ENCODE results near the gene TLDC2. TPM values are rescaled to one million over a fixed set of nuclear protein-coding genes. Genes with fewer than 3 reads are reported as not detected.

The TLDC2 gene
- total RNA-seq, 2 donors from 2014 or later: 0.18 to 0.24 TPM

- H3K9me3 ChIP-seq (ENCODE audit: control insufficient read depth, low read length): no peaks in the 10 kb centered on the region
- no peak for DNase-seq
- H3K27me3 Mint-ChIP-seq (ENCODE audit: insufficient read depth): no peaks in the 10 kb centered on the region
- WGBS, 2 experiments (ENCODE audit: insufficient coverage in 1 of 2, insufficient read length in 1 of 2): 87 to 91% methylated on average over 3 to 4 of the region's 4 CpGs
- TF ChIP-seq CTCF (conservative IDR thresholded peaks at IDR 0.05): no peak
- H3K4me1 ChIP-seq (ENCODE audit: control insufficient read depth, insufficient read depth, low read length): no peaks in the 10 kb centered on the region
- H3K27me3 ChIP-seq (ENCODE audit: control insufficient read depth, insufficient read depth, low read length, poor library complexity, severe bottlenecking): no peaks in the 10 kb centered on the region
- no peaks in the 10 kb centered on the region for H3K36me3 Mint-ChIP-seq (ENCODE audit: low read depth)
- H3K4me3 Mint-ChIP-seq: no peak overlapping the region
- peaks cover 6% of the 10 kb centered on the region for H3K4me1 Mint-ChIP-seq
- H3K27ac ChIP-seq (ENCODE audit: low read depth, low read length): no peak overlapping the region
- H3K27ac Mint-ChIP-seq: no peak overlapping the region
- no peak overlapping the region for H3K4me3 ChIP-seq (ENCODE audit: low read length)
- H3K9me3 Mint-ChIP-seq: no peaks in the 10 kb centered on the region
- H3K36me3 ChIP-seq (ENCODE audit: control insufficient read depth, insufficient read depth, low read length): no peaks in the 10 kb centered on the region
- H3K9ac ChIP-seq (ENCODE audit: extremely low read depth, low read length, poor library complexity, severe bottlenecking): no peak overlapping the region
Observed at GRCh38 chr20:36881888-36882287, 6.0 kb downstream of the TLDC2 start.

- no peaks in the 10 kb centered on the region for H3K27me3 ChIP-seq (ENCODE audit: control insufficient read depth, insufficient read depth, low read length, poor library complexity, severe bottlenecking)
- H3K27ac Mint-ChIP-seq: no peak overlapping the region
- no peak for DNase-seq
- no peaks in the 10 kb centered on the region for H3K36me3 Mint-ChIP-seq (ENCODE audit: low read depth)
- no peaks in the 10 kb centered on the region for H3K4me1 ChIP-seq (ENCODE audit: control insufficient read depth, insufficient read depth, low read length)
- H3K9me3 ChIP-seq (ENCODE audit: control insufficient read depth, low read length): no peaks in the 10 kb centered on the region
- H3K4me3 ChIP-seq (ENCODE audit: low read length): no peak overlapping the region
- H3K9ac ChIP-seq (ENCODE audit: extremely low read depth, low read length, poor library complexity, severe bottlenecking): no peak overlapping the region
- no peak overlapping the region for H3K4me3 Mint-ChIP-seq
- no peak for TF ChIP-seq CTCF (conservative IDR thresholded peaks at IDR 0.05)
- WGBS, 2 experiments (ENCODE audit: insufficient coverage in 1 of 2, insufficient read length in 1 of 2): 77 to 79% methylated on average over 6 of the region's 6 CpGs
- no peaks in the 10 kb centered on the region for H3K27me3 Mint-ChIP-seq (ENCODE audit: insufficient read depth)
- H3K27ac ChIP-seq (ENCODE audit: low read depth, low read length): no peak overlapping the region
- no peaks in the 10 kb centered on the region for H3K36me3 ChIP-seq (ENCODE audit: control insufficient read depth, insufficient read depth, low read length)
- peaks cover 15% of the 10 kb centered on the region for H3K4me1 Mint-ChIP-seq
- no peaks in the 10 kb centered on the region for H3K9me3 Mint-ChIP-seq
Observed at GRCh38 chr20:36883977-36884535, 8.1 kb downstream of the TLDC2 start.

GRCh38 chr20:36885356-36885755, 9.4 kb downstream of the TLDC2 start:
- H3K4me3 ChIP-seq (ENCODE audit: low read length): no peak overlapping the region
- WGBS, 2 experiments (ENCODE audit: insufficient coverage in 1 of 2, insufficient read length in 1 of 2): 72 to 86% methylated on average over 7 to 8 of the region's 8 CpGs
- DNase-seq: no peak

More at GRCh38 chr20:36885356-36885755, 9.4 kb downstream of the TLDC2 start:
- Histone ChIP-seq H3K27ac (ENCODE audit: low read depth, low read length) (no peak overlapping the region), H3K4me1 (ENCODE audit: control insufficient read depth, insufficient read depth, low read length) (no peaks in the 10 kb centered on the region), H3K9me3 (ENCODE audit: control insufficient read depth, low read length) (no peaks in the 10 kb centered on the region), H3K36me3 (ENCODE audit: control insufficient read depth, insufficient read depth, low read length) (no peaks in the 10 kb centered on the region), H3K27me3 (ENCODE audit: control insufficient read depth, insufficient read depth, low read length, poor library complexity, severe bottlenecking) (no peaks in the 10 kb centered on the region), H3K9ac (ENCODE audit: extremely low read depth, low read length, poor library complexity, severe bottlenecking) (no peak overlapping the region)
- H3K27ac Mint-ChIP-seq: no peak overlapping the region
- no peak overlapping the region for H3K4me3 Mint-ChIP-seq
- peak; percentile 65 for TF ChIP-seq CTCF (conservative IDR thresholded peaks at IDR 0.05)
- no peaks in the 10 kb centered on the region for H3K9me3 Mint-ChIP-seq
- peaks cover 15% of the 10 kb centered on the region for H3K4me1 Mint-ChIP-seq
- H3K36me3 Mint-ChIP-seq (ENCODE audit: low read depth): no peaks in the 10 kb centered on the region
- no peaks in the 10 kb centered on the region for H3K27me3 Mint-ChIP-seq (ENCODE audit: insufficient read depth)
